Measurements from ENCODE around the gene CAMK2G. TPM values are rescaled to one million over a fixed set of nuclear protein-coding genes. Genes with fewer than 3 reads are reported as not detected.

The CAMK2G gene
- polyA plus RNA-seq, 3 donors = 1.7 to 60.7 (median 3.0) TPM

GRCh38 chr10:73905256-73906020, 31.1 kb upstream of the CAMK2G start:
- H3K27ac Mint-ChIP-seq = peak overlapping the region; percentile 70 to 94 (median 84)
- no peaks in the 10 kb centered on the region for H3K9me3 Mint-ChIP-seq
- peak overlapping the region in 1 of 2 donors; percentile 56 for H3K4me3 Mint-ChIP-seq
- intact Hi-C loops (cut with micrococcal nuclease) = loop anchor here in 1 of 2 donors (2.0 to 10.0 kb wide), 2 partner anchors 17 to 89 kb away; partner anchors contain the start of gene VCL
- H3K36me3 Mint-ChIP-seq = no peaks in the 10 kb centered on the region
- WGBS (ENCODE audit: insufficient coverage) = 90% methylated on average over 2 of the region's 4 CpGs
- H4K20me1 ChIP-seq (ENCODE audit: insufficient read depth, low read length) = peaks cover 4% of the 10 kb centered on the region
- H3K79me2 ChIP-seq (ENCODE audit: insufficient read depth, low read length) = peaks cover under 1% of the 10 kb centered on the region
- no peak for TF ChIP-seq CTCF (IDR thresholded peaks at IDR 0.05)
- H3K4me1 ChIP-seq (ENCODE audit: control insufficient read depth in 1 of 2, insufficient read depth in 2 of 2, low read length in 2 of 2) = peaks cover 73 to 78% of the 10 kb centered on the region in 2 donors
- no peaks in the 10 kb centered on the region for H3K9me3 ChIP-seq (replicated peaks in 1 of 2; ENCODE audit: control insufficient read depth in 1 of 2, insufficient read depth in 1 of 2, low read length in 2 of 2)
- H3K4me2 ChIP-seq (replicated peaks; ENCODE audit: extremely low read depth, low read length, poor library complexity, severe bottlenecking) = peak overlapping the region; percentile 20
- H3K9ac ChIP-seq (ENCODE audit: insufficient read depth, low read length, poor library complexity, severe bottlenecking) = no peak overlapping the region
- H3K27me3 Mint-ChIP-seq (ENCODE audit: low read depth in 3 of 3) = peaks cover 3 to 13% (median 5%) of the 10 kb centered on the region in 3 donors
- no peaks in the 10 kb centered on the region for H3K36me3 ChIP-seq (replicated peaks in 1 of 2; ENCODE audit: control insufficient read depth in 1 of 2, insufficient read depth in 2 of 2, low read length in 2 of 2)
- no peak overlapping the region for H2AFZ ChIP-seq (ENCODE audit: insufficient read depth, low read depth, low read length, poor library complexity, severe bottlenecking)
- peaks cover 0 to 1% of the 10 kb centered on the region in 2 donors for H3K27me3 ChIP-seq (ENCODE audit: control insufficient read depth in 2 of 2, insufficient read depth in 2 of 2, low read length in 2 of 2)
- peaks cover 73% of the 10 kb centered on the region for H3K4me1 Mint-ChIP-seq
- peak; percentile 66 to 90 (median 81) for DNase-seq
- peak overlapping the region in 1 of 2 donors; percentile 12 for H3K27ac ChIP-seq (ENCODE audit: low read depth in 1 of 2, low read length in 2 of 2)
- H3K4me3 ChIP-seq (replicated peaks in 1 of 3; ENCODE audit: low read depth in 2 of 3, low read length in 3 of 3) = no peak overlapping the region

GRCh38 chr10:73902351-73902750, 28.0 kb upstream of the CAMK2G start:
- Histone ChIP-seq H3K4me1 (ENCODE audit: control insufficient read depth in 1 of 2, insufficient read depth in 2 of 2, low read length in 2 of 2) (peaks cover 63 to 65% of the 10 kb centered on the region in 2 donors), H3K36me3 (replicated peaks in 1 of 2; ENCODE audit: control insufficient read depth in 1 of 2, insufficient read depth in 2 of 2, low read length in 2 of 2) (no peaks in the 10 kb centered on the region), H3K27me3 (ENCODE audit: control insufficient read depth in 2 of 2, insufficient read depth in 2 of 2, low read length in 2 of 2) (no peaks in the 10 kb centered on the region), H3K4me2 (replicated peaks; ENCODE audit: extremely low read depth, low read length, poor library complexity, severe bottlenecking) (no peak overlapping the region), H4K20me1 (ENCODE audit: insufficient read depth, low read length) (no peaks in the 10 kb centered on the region), H3K27ac (ENCODE audit: low read depth in 1 of 2, low read length in 2 of 2) (no peak overlapping the region), H3K9ac (ENCODE audit: insufficient read depth, low read length, poor library complexity, severe bottlenecking) (no peak overlapping the region), H2AFZ (ENCODE audit: insufficient read depth, low read depth, low read length, poor library complexity, severe bottlenecking) (no peak overlapping the region), H3K9me3 (replicated peaks in 1 of 2; ENCODE audit: control insufficient read depth in 1 of 2, insufficient read depth in 1 of 2, low read length in 2 of 2) (no peaks in the 10 kb centered on the region), H3K79me2 (ENCODE audit: insufficient read depth, low read length) (no peaks in the 10 kb centered on the region), H3K4me3 (replicated peaks in 1 of 3; ENCODE audit: low read depth in 2 of 3, low read length in 3 of 3) (no peak overlapping the region)
- H3K4me1 Mint-ChIP-seq = peaks cover 58% of the 10 kb centered on the region
- no peak for TF ChIP-seq CTCF (IDR thresholded peaks at IDR 0.05)
- H3K27me3 Mint-ChIP-seq (ENCODE audit: low read depth in 3 of 3) = peaks cover 0 to 5% (median 3%) of the 10 kb centered on the region in 3 donors
- H3K9me3 Mint-ChIP-seq = no peaks in the 10 kb centered on the region
- intact Hi-C loops (cut with micrococcal nuclease) = loop anchor here in 1 of 2 donors (10.0 kb wide), 1 partner anchor 92 kb away; the partner anchor contains the start of gene VCL
- WGBS (ENCODE audit: insufficient coverage) = 0% methylated on average over 1 of the region's 2 CpGs
- peak; percentile 55 to 70 (median 62) for DNase-seq
- H3K36me3 Mint-ChIP-seq = peaks cover 0 to 3% of the 10 kb centered on the region in 2 donors
- peak overlapping the region in 3 of 7 donors; percentile 18 to 53 (median 29) for H3K27ac Mint-ChIP-seq
- no peak overlapping the region for H3K4me3 Mint-ChIP-seq
